Measurements from ENCODE around the gene GNGT2.

GNGT2 gene

GRCh38 chr17:49249890-49250522 lies 39.6 kb upstream of the GNGT2 start:
- TF ChIP-seq, protein P1, sequence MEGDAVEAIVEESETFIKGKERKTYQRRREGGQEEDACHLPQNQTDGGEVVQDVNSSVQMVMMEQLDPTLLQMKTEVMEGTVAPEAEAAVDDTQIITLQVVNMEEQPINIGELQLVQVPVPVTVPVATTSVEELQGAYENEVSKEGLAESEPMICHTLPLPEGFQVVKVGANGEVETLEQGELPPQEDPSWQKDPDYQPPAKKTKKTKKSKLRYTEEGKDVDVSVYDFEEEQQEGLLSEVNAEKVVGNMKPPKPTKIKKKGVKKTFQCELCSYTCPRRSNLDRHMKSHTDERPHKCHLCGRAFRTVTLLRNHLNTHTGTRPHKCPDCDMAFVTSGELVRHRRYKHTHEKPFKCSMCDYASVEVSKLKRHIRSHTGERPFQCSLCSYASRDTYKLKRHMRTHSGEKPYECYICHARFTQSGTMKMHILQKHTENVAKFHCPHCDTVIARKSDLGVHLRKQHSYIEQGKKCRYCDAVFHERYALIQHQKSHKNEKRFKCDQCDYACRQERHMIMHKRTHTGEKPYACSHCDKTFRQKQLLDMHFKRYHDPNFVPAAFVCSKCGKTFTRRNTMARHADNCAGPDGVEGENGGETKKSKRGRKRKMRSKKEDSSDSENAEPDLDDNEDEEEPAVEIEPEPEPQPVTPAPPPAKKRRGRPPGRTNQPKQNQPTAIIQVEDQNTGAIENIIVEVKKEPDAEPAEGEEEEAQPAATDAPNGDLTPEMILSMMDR (IDR thresholded peaks at IDR 0.05; ENCODE audit: low read depth, low read length), result no peak
- H3K4me3 ChIP-seq (ENCODE audit: low read depth, low read length), result no peak overlapping the region
- in situ Hi-C loops (cut with HindIII; ENCODE audit: low sequenced_read_pairs), result no loop called here
- DNase-seq (ENCODE audit: low read depth, low spot score), result no peak

- peak; percentile 47 for DNase-seq (ENCODE audit: low read depth, low spot score)
These were observed 39.0 kb upstream of the GNGT2 start for GRCh38 chr17:49249292-49249794.

DNA sequence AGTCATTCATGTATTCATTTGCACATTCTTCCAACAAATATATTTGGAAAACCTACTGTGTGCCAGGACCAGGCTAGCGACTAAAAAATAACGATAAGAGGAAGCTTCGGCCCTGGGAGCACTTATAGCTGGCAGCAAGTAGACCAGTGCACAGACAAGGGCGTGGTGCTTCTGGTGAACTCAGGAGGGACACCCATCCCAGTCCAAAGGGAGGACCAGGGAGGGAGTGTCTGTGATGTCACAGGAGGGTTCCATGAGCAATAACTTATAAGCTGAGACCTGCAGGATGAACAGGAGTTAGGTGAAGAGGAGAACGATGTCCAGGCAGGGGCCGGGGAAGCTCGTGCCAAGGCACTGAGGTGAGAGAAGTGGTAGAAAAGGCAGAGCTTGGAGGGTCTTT lies 37.6 kb upstream of the GNGT2 start:
- TF ChIP-seq, protein P1 (IDR thresholded peaks at IDR 0.05; ENCODE audit: low read depth, low read length), result no peak
- in situ Hi-C loops (cut with HindIII; ENCODE audit: low sequenced_read_pairs), result no loop called here
- DNase-seq (ENCODE audit: low read depth, low spot score), result no peak
- H3K4me3 ChIP-seq (ENCODE audit: low read depth, low read length), result no peak overlapping the region

More at GRCh38 chr17:49249292-49249794, 39.0 kb upstream of the GNGT2 start:
- in situ Hi-C loops (cut with HindIII; ENCODE audit: low sequenced_read_pairs), result no loop called here
- H3K4me3 ChIP-seq (ENCODE audit: low read depth, low read length), result no peak overlapping the region
- TF ChIP-seq, protein P1 (IDR thresholded peaks at IDR 0.05; ENCODE audit: low read depth, low read length), result no peak

GRCh38 chr17:49244839-49245238 lies 34.5 kb upstream of the GNGT2 start:
- in situ Hi-C loops (cut with HindIII; ENCODE audit: low sequenced_read_pairs), result no loop called here
- no peak for DNase-seq (ENCODE audit: low read depth, low spot score)

DNA sequence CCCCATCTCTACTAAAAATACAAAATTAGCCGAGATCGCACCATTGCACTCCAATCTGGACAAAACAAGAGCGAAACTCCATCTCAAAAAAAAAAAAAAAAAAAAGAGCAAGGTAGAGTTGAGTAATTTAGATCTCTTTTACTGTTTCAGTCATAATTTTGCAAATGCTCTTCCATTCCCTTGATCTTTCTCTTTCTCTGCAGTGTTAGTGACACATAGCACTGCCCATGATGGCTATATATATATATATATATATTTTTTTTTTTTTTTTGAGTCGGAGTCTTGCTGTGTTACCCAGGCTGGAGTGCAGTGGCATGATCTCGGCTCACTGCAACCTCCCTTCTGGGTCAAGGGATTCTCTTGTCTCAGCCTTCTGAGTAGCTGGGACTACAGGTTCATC lies 32.4 kb upstream of the GNGT2 start:
- DNase-seq (ENCODE audit: low read depth, low spot score), result no peak
- in situ Hi-C loops (cut with HindIII; ENCODE audit: low sequenced_read_pairs), result no loop called here
- TF ChIP-seq, protein P1 (IDR thresholded peaks at IDR 0.05; ENCODE audit: low read depth, low read length), result no peak
- no peak overlapping the region for H3K4me3 ChIP-seq (ENCODE audit: low read depth, low read length)

More at GRCh38 chr17:49244839-49245238, 34.5 kb upstream of the GNGT2 start:
- H3K4me3 ChIP-seq (ENCODE audit: low read depth, low read length), result no peak overlapping the region
- TF ChIP-seq, protein P1 (IDR thresholded peaks at IDR 0.05; ENCODE audit: low read depth, low read length), result no peak

DNA sequence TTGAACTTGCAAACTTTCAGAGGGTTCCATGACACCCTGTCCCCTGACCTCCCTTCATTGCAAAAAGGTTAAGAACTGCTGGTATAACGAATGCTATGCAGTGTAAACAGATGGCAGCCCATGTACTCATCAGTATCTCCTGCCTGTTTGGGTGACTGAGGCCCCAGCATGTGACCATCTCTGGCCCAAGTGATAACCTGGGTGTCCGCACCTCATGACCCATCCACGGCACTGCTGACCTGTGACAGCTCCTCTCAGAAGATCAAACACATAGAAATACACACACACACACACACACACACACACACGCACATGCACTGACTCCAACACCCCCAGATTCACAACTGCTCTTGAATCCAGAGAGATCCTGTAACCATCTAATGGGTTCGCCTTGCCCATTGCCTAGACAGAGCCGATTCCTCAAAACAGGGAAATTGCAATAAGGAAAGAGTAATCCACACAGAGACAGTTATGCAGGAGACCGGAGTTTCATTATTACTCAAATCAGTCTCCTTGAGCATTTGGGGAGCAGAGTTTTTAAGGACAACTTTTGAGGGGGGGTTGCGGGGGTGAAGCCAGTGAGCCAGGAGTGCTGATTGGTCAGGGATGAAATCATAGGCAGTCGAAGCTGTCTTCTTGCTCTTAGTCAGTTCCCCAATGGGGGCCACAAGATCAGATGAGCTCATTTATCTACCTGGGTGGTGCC lies 31.5 kb upstream of the GNGT2 start:
- no peak overlapping the region for H3K4me3 ChIP-seq (ENCODE audit: low read depth, low read length)
- DNase-seq (ENCODE audit: low read depth, low spot score), result no peak
- in situ Hi-C loops (cut with HindIII; ENCODE audit: low sequenced_read_pairs), result no loop called here
- TF ChIP-seq, protein P1 (IDR thresholded peaks at IDR 0.05; ENCODE audit: low read depth, low read length), result no peak
